ENCODE measurements around the gene FNDC3A.

The FNDC3A gene

GRCh38 chr13:49060678-49061387 lies 85.1 kb downstream of the FNDC3A start:
- peak; percentile 25; the same call in 1 of the 2 replicates for TF ChIP-seq CEBPB (IDR thresholded peaks at IDR 0.05)
- TF ChIP-seq ZBTB7A (IDR thresholded peaks at IDR 0.05; ENCODE audit: low read depth) = no peak
- TF ChIP-seq TEAD4 (IDR thresholded peaks at IDR 0.05) = no peak

- TF ChIP-seq CREB1 (IDR thresholded peaks at IDR 0.05; ENCODE audit: low read depth) = no peak
- TF ChIP-seq EGR1 (IDR thresholded peaks at IDR 0.05) = no peak
- no peak for TF ChIP-seq USF1 (IDR thresholded peaks at IDR 0.05)
- TF ChIP-seq ZBTB7A (IDR thresholded peaks at IDR 0.05; ENCODE audit: low read depth) = no peak
- TF ChIP-seq YY1 (IDR thresholded peaks at IDR 0.05; ENCODE audit: low read depth) = no peak
- no peak for TF ChIP-seq NFIC (IDR thresholded peaks at IDR 0.05)
- TF ChIP-seq REST (IDR thresholded peaks at IDR 0.05; ENCODE audit: low read depth) = no peak
- TF ChIP-seq RAD21 (IDR thresholded peaks at IDR 0.05; ENCODE audit: low read depth) = no peak
- TF ChIP-seq EP300 (IDR thresholded peaks at IDR 0.05; ENCODE audit: borderline replicate concordance) = no peak
- TF ChIP-seq TAF1 (IDR thresholded peaks at IDR 0.05; ENCODE audit: low read depth) = no peak
- no peak for TF ChIP-seq MAX (IDR thresholded peaks at IDR 0.05)
- TF ChIP-seq TEAD4 (IDR thresholded peaks at IDR 0.05) = no peak
- no peak for TF ChIP-seq CEBPB (IDR thresholded peaks at IDR 0.05)
Observed at GRCh38 chr13:49062297-49062896, 86.7 kb downstream of the FNDC3A start.

- TF ChIP-seq CREB1 (IDR thresholded peaks at IDR 0.05; ENCODE audit: low read depth) (no peak), REST (IDR thresholded peaks at IDR 0.05; ENCODE audit: low read depth) (no peak), MAX (IDR thresholded peaks at IDR 0.05) (no peak), RAD21 (IDR thresholded peaks at IDR 0.05; ENCODE audit: low read depth) (no peak), CEBPB (IDR thresholded peaks at IDR 0.05) (no peak), TCF12 (IDR thresholded peaks at IDR 0.05; ENCODE audit: low read depth) (no peak), TAF1 (IDR thresholded peaks at IDR 0.05; ENCODE audit: low read depth) (no peak), NFIC (IDR thresholded peaks at IDR 0.05) (no peak), YY1 (IDR thresholded peaks at IDR 0.05; ENCODE audit: low read depth) (no peak), TEAD4 (IDR thresholded peaks at IDR 0.05) (no peak), ZBTB7A (IDR thresholded peaks at IDR 0.05; ENCODE audit: low read depth) (no peak), USF1 (IDR thresholded peaks at IDR 0.05) (no peak), EGR1 (IDR thresholded peaks at IDR 0.05) (no peak), EP300 (IDR thresholded peaks at IDR 0.05; ENCODE audit: borderline replicate concordance) (no peak), FOXM1 (IDR thresholded peaks at IDR 0.05; ENCODE audit: borderline replicate concordance, low read depth) (no peak)
Observed at GRCh38 chr13:49063011-49063410, 87.3 kb downstream of the FNDC3A start.

- no peak for TF ChIP-seq EGR1 (IDR thresholded peaks at IDR 0.05)
- TF ChIP-seq TEAD4 (IDR thresholded peaks at IDR 0.05) = no peak
- TF ChIP-seq RAD21 (IDR thresholded peaks at IDR 0.05; ENCODE audit: low read depth) = no peak
- TF ChIP-seq CREB1 (IDR thresholded peaks at IDR 0.05; ENCODE audit: low read depth) = no peak
- no peak for TF ChIP-seq REST (IDR thresholded peaks at IDR 0.05; ENCODE audit: low read depth)
- TF ChIP-seq USF1 (IDR thresholded peaks at IDR 0.05) = no peak
- no peak for TF ChIP-seq EP300 (IDR thresholded peaks at IDR 0.05; ENCODE audit: borderline replicate concordance)
- TF ChIP-seq NFIC (IDR thresholded peaks at IDR 0.05) = no peak
- TF ChIP-seq CEBPB (IDR thresholded peaks at IDR 0.05) = no peak
- no peak for TF ChIP-seq YY1 (IDR thresholded peaks at IDR 0.05; ENCODE audit: low read depth)
- TF ChIP-seq TCF12 (IDR thresholded peaks at IDR 0.05; ENCODE audit: low read depth) = no peak
- no peak for TF ChIP-seq MAX (IDR thresholded peaks at IDR 0.05)
Observed at GRCh38 chr13:49063497-49063896, 87.8 kb downstream of the FNDC3A start.
